Mucosa of descending colon (tissue), 3 donors: ENCODE measurements around the gene CACNB3. TPM values are rescaled to one million over a fixed set of nuclear protein-coding genes. Genes with fewer than 3 reads are reported as not detected.

Experiments used
- ATAC-seq: fragments of 200-7000 bp; cut with Tn5 transposase; one replicate; pipeline ENCODE4 v1.9.1; 2020; ENCODE audit warnings: mild to moderate bottlenecking, moderate library complexity
- DNase-seq, 3 donors: peaks; one replicate each; pipeline ENCODE4 v3.0.0-alpha.2; 2020
- H3K36me3 ChIP-seq: fragments of 200-600 bp; one replicate; pipeline ENCODE4 v1.8.0; 2021; ENCODE audit warnings: low read depth, mild to moderate bottlenecking
- H3K4me1 ChIP-seq: fragments of 200-600 bp; one replicate; pipeline ENCODE4 v1.8.0; 2021; ENCODE audit warnings: low read depth, mild to moderate bottlenecking
- H3K4me3 ChIP-seq: fragments of 200-600 bp; one replicate; pipeline ENCODE4 v1.8.0; 2021; ENCODE audit warnings: mild to moderate bottlenecking
- H3K9me3 ChIP-seq: fragments of 200-600 bp; one replicate; pipeline ENCODE4 v1.8.0; 2021; ENCODE audit warnings: mild to moderate bottlenecking
- CTCF ChIP-seq: fragments of 200-600 bp; IDR thresholded peaks from one replicate; pipeline ENCODE4 v1.8.0; 2022; ENCODE audit warnings: antibody characterized with exemption, mild to moderate bottlenecking
- intact Hi-C, 2 donors: fragments of 100-400 bp; cut with DNase I in 1 of 2; cut with micrococcal nuclease in 1 of 2; formaldehyde crosslinking; loops; one replicate each; pipeline versions ENCODE4 v1.11.0 to v1.11.1; 2022; cut with DNase I, micrococcal nuclease
- total RNA-seq, 3 donors: library from RNA; stranded (reverse); fragmentation: NEBNext Ultra II Directional in 2 of 3; extraction: Animal tissue kit (Norgen Biotek cat#: 25700) in 2 of 3; gene quantifications; one replicate each; pipeline versions ENCODE4 v1.2.1 to v1.2.4, GENCODE V29; 2021 to 2023
- donor health status: DM: no; HTN: no; CAD: no; lungs with moderate emphysema.
- donor health status: DM: no; HTN: no; CAD: no.
- donor health status: DM: no; HTN: yes; CAD: no.

The CACNB3 gene
- total RNA-seq, 3 donors from 2014 or later = 31.8 to 49.4 (median 45.1) TPM

GRCh38 chr12:48779869-48780268 lies 38.4 kb upstream of the CACNB3 start:
- peaks cover 39% of the 10 kb centered on the region for H3K4me1 ChIP-seq
- no peak overlapping the region for H3K4me3 ChIP-seq
- peaks cover 8% of the 10 kb centered on the region for H3K36me3 ChIP-seq
- H3K9me3 ChIP-seq = no peaks in the 10 kb centered on the region
- ATAC-seq = peak; percentile 2
- no peak for TF ChIP-seq CTCF
- intact Hi-C loops = no loop called here
- no peak for DNase-seq

- intact Hi-C loops = no loop called here
- no peak for TF ChIP-seq CTCF
- Histone ChIP-seq H3K4me3 (no peak overlapping the region), H3K36me3 (peaks cover 3% of the 10 kb centered on the region), H3K4me1 (peaks cover 39% of the 10 kb centered on the region), H3K9me3 (no peaks in the 10 kb centered on the region)
- DNase-seq = peak in 2 of 3 donors; percentile 61
- ATAC-seq = peak; percentile 81
Measured at GRCh38 chr12:48780381-48781025, 37.8 kb upstream of the CACNB3 start.

GRCh38 chr12:48781750-48782456 lies 36.4 kb upstream of the CACNB3 start:
- no peak overlapping the region for H3K4me3 ChIP-seq
- no peak for DNase-seq

GRCh38 chr12:48782457-48783395 lies 35.6 kb upstream of the CACNB3 start:
- Histone ChIP-seq H3K36me3 (no peaks in the 10 kb centered on the region), H3K4me3 (no peak overlapping the region), H3K9me3 (no peaks in the 10 kb centered on the region), H3K4me1 (peaks cover 41% of the 10 kb centered on the region)
- ATAC-seq (no peak), DNase-seq (no peak)
- no peak for TF ChIP-seq CTCF
- intact Hi-C loops = no loop called here

More at GRCh38 chr12:48781750-48782456, 36.4 kb upstream of the CACNB3 start:
- ATAC-seq = no peak
- intact Hi-C loops = no loop called here
- H3K4me1 ChIP-seq = peaks cover 41% of the 10 kb centered on the region
- H3K9me3 ChIP-seq = no peaks in the 10 kb centered on the region
- H3K36me3 ChIP-seq = no peaks in the 10 kb centered on the region
- TF ChIP-seq CTCF = no peak

GRCh38 chr12:48783432-48783831 lies 34.9 kb upstream of the CACNB3 start:
- ATAC-seq (no peak), DNase-seq (no peak)
- Histone ChIP-seq H3K4me1 (peaks cover 41% of the 10 kb centered on the region), H3K9me3 (no peaks in the 10 kb centered on the region), H3K36me3 (no peaks in the 10 kb centered on the region), H3K4me3 (no peak overlapping the region)
- no peak for TF ChIP-seq CTCF
- intact Hi-C loops = no loop called here
